ENCODE measurements around the gene METTL16. TPM values are rescaled to one million over a fixed set of nuclear protein-coding genes. Genes with fewer than 3 reads are reported as not detected.

METTL16 gene
- total and polyA plus RNA-seq, 9 of the 15 experiments (the other 6 are each of a cell fraction or from before 2014, with no cell fraction given): 12.1 to 30.5 (median 19.8) TPM

DNA sequence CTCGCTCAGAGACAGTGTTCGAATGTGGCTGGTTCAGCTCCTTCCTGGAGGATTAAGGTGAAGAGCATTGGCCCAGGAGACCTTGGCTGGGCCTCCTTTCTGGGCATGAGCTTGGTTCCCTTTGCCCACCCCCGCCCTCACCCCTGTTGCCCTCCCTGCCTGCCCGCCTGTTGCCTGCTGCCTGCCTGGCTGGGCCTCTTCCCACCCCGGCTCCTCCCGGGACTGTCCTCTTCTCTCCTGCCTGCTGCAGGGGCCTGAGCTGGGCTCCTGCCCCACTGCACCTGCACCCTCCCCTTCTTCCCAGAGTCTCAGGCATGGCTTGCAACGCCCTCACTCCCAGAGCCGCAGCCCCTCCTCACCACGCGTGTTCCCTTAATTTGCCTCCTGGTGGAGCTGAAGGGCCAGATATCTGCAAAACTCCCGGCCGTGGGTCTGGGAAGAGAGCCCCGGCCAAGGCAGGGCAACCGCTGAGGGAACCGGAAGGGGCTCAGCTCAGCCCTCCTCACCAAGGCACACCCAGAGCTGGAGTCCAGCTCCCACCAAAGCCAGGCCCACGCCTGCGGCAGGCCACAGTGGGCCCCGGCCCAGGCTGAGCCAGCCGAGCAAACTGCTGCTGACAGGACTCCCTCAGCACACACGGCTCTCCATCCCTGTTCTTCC lies 142.0 kb downstream of the METTL16 start (continued):
- TF ChIP-seq, protein P1, sequence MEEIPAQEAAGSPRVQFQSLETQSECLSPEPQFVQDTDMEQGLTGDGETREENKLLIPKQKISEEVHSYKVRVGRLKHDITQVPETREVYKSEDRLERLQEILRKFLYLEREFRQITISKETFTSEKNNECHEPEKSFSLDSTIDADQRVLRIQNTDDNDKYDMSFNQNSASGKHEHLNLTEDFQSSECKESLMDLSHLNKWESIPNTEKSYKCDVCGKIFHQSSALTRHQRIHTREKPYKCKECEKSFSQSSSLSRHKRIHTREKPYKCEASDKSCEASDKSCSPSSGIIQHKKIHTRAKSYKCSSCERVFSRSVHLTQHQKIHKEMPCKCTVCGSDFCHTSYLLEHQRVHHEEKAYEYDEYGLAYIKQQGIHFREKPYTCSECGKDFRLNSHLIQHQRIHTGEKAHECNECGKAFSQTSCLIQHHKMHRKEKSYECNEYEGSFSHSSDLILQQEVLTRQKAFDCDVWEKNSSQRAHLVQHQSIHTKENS (CRISPR knock-in tag; IDR thresholded peaks at IDR 0.05): no peak
- TF ChIP-seq, protein P2, sequence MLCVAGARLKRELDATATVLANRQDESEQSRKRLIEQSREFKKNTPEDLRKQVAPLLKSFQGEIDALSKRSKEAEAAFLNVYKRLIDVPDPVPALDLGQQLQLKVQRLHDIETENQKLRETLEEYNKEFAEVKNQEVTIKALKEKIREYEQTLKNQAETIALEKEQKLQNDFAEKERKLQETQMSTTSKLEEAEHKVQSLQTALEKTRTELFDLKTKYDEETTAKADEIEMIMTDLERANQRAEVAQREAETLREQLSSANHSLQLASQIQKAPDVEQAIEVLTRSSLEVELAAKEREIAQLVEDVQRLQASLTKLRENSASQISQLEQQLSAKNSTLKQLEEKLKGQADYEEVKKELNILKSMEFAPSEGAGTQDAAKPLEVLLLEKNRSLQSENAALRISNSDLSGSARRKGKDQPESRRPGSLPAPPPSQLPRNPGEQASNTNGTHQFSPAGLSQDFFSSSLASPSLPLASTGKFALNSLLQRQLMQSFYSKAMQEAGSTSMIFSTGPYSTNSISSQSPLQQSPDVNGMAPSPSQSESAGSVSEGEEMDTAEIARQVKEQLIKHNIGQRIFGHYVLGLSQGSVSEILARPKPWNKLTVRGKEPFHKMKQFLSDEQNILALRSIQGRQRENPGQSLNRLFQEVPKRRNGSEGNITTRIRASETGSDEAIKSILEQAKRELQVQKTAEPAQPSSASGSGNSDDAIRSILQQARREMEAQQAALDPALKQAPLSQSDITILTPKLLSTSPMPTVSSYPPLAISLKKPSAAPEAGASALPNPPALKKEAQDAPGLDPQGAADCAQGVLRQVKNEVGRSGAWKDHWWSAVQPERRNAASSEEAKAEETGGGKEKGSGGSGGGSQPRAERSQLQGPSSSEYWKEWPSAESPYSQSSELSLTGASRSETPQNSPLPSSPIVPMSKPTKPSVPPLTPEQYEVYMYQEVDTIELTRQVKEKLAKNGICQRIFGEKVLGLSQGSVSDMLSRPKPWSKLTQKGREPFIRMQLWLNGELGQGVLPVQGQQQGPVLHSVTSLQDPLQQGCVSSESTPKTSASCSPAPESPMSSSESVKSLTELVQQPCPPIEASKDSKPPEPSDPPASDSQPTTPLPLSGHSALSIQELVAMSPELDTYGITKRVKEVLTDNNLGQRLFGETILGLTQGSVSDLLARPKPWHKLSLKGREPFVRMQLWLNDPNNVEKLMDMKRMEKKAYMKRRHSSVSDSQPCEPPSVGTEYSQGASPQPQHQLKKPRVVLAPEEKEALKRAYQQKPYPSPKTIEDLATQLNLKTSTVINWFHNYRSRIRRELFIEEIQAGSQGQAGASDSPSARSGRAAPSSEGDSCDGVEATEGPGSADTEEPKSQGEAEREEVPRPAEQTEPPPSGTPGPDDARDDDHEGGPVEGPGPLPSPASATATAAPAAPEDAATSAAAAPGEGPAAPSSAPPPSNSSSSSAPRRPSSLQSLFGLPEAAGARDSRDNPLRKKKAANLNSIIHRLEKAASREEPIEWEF (CRISPR knock-in tag; IDR thresholded peaks at IDR 0.05): no peak
- no peak for TF ChIP-seq ZNF764 (CRISPR knock-in tag; IDR thresholded peaks at IDR 0.05; ENCODE audit: low read depth)

Data from K562 (cell line).